ENCODE data around the gene ZNF224.

The ZNF224 gene

DNA sequence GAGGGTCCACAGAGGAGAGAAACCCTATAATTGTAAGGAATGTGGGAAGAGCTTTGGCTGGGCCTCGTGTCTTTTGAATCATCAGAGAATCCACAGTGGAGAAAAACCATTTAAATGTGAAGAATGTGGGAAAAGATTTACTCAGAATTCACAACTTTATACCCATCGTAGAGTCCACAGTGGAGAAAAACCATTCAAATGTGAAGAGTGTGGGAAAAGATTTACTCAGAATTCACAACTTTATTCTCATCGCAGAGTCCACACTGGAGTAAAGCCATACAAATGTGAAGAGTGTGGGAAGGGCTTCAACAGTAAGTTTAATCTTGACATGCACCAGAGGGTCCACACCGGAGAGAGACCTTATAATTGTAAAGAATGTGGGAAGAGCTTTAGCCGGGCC is 37.8 kb downstream of the ZNF224 start:
- Histone ChIP-seq H3K27ac (no peak overlapping the region), H3K4me3 (no peak overlapping the region)
- TF ChIP-seq CTCF (IDR thresholded peaks at IDR 0.05) = no peak
- DNase-seq (ENCODE audit: low spot score) = no peak

GRCh38 chr19:44141191-44142058 is 47.3 kb downstream of the ZNF224 start, which contains the start of gene ZNF234:
Gene ZNF234 (plus strand): TSS chr19:44141554. CDS start chr19:44144633, 3,079 bp downstream.
- no peak for TF ChIP-seq CTCF (IDR thresholded peaks at IDR 0.05)
- Histone ChIP-seq H3K4me3 (peak within 1 kb of the TSS; percentile 85), H3K27ac (peak within 1 kb of the TSS; percentile 57 to 77)
- DNase-seq (ENCODE audit: low spot score) = peak; percentile 79

- no peak for DNase-seq (ENCODE audit: low spot score)
Measured at GRCh38 chr19:44142059-44142433, 47.9 kb downstream of the ZNF224 start.

DNA sequence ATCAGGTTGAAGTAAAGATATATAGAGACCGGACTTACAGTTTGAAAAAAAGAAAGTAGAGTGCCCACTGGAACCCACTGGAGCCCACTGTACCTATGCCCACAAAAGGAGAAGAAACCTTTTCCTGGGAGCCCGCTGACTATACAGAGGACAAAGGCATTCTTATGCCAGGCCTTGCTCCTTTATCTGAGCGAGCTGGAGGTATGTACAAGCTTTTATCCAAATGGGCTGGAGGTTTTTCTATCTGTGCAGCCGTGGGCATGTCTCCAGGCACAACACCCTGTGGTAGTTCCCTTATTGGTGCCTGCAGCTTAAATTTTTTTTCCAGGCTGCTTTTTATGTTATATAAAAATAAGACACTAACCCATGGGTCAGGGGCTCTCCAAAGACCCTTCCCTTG is 55.6 kb downstream of the ZNF224 start:
- Histone ChIP-seq H3K4me3 (no peak overlapping the region), H3K27ac (no peak overlapping the region)
- no peak for DNase-seq (ENCODE audit: low spot score)
- TF ChIP-seq CTCF (IDR thresholded peaks at IDR 0.05) = no peak

More at GRCh38 chr19:44142059-44142433, 47.9 kb downstream of the ZNF224 start:
- peak overlapping the region; percentile 85 for H3K4me3 ChIP-seq
- peak overlapping the region; percentile 57 to 77 for H3K27ac ChIP-seq
- no peak for TF ChIP-seq CTCF (IDR thresholded peaks at IDR 0.05)

GRCh38 chr19:44151491-44151890 is 57.3 kb downstream of the ZNF224 start:
- Histone ChIP-seq H3K27ac (no peak overlapping the region), H3K4me3 (no peak overlapping the region)
- TF ChIP-seq CTCF (IDR thresholded peaks at IDR 0.05) = no peak
- no peak for DNase-seq (ENCODE audit: low spot score)

DNA sequence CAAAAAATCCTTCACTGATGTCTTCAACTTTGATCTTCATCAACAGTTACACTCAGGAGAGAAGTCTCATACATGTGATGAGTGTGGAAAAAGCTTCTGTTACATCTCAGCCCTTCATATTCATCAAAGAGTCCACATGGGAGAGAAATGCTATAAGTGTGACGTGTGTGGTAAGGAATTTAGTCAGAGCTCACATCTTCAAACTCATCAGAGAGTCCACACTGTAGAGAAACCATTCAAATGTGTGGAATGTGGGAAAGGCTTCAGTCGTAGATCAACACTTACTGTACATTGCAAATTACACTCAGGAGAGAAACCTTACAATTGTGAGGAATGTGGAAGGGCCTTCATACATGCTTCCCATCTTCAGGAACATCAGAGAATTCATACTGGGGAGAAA is 62.3 kb downstream of the ZNF224 start:
- TF ChIP-seq CTCF (IDR thresholded peaks at IDR 0.05) = no peak
- H3K4me3 ChIP-seq = peak overlapping the region; percentile 36
- no peak overlapping the region for H3K27ac ChIP-seq
- no peak for DNase-seq (ENCODE audit: low spot score)

Data from coronary artery (tissue), 2 donors.